ENCODE results near the gene KRTDAP. TPM values are rescaled to one million over a fixed set of nuclear protein-coding genes. Genes with fewer than 3 reads are reported as not detected.

Gene KRTDAP
- polyA plus RNA-seq, 1 donor (not counting 4 experiments of a cell fraction or from before 2014, with no cell fraction given) = 85.4 TPM

GRCh38 chr19:35513628-35514281 lies 23.5 kb upstream of the KRTDAP start, which contains the start of gene DMKN:
Gene DMKN, minus strand, starts transcription at chr19:35513649. Its CDS starts 174 bp downstream, at chr19:35513475.
- peaks cover 20% of the 10 kb centered on the region for H3K4me1 ChIP-seq (ENCODE audit: control insufficient read depth, extremely low read depth, insufficient read depth, low read length)
- peaks cover 5% of the 10 kb centered on the region for H3K27me3 ChIP-seq (ENCODE audit: control insufficient read depth, extremely low read depth, insufficient read depth, low read length)
- H3K27ac ChIP-seq (ENCODE audit: control insufficient read depth, insufficient read depth, low read length) = no peak within 1 kb of the TSS
- FAIRE-seq (no peak), DNase-seq (ENCODE audit: low read depth, low spot score) (no peak)
- H2AFZ ChIP-seq (ENCODE audit: control insufficient read depth, low read length) = peak within 1 kb of the TSS; percentile 12
- no peaks in the 10 kb centered on the region for H3K36me3 ChIP-seq (ENCODE audit: control insufficient read depth in 2 of 2, extremely low read depth in 1 of 2, insufficient read depth in 2 of 2, low read length in 2 of 2)
- H3K9me3 ChIP-seq (ENCODE audit: control insufficient read depth, low read depth, low read length) = no peaks in the 10 kb centered on the region
- no peak within 1 kb of the TSS for H3K4me2 ChIP-seq (ENCODE audit: control insufficient read depth, extremely low read depth, insufficient read depth, low read depth, low read length)
- H3K4me3 ChIP-seq (ENCODE audit: control insufficient read depth in 2 of 3, extremely low read depth in 1 of 3, insufficient read depth in 2 of 3, low read depth in 1 of 3, low read length in 3 of 3) = no peak within 1 kb of the TSS
- H3K9me1 ChIP-seq (ENCODE audit: control insufficient read depth, extremely low read depth, insufficient read depth, low read length) = no peaks in the 10 kb centered on the region
- H3K79me2 ChIP-seq (ENCODE audit: control insufficient read depth, insufficient read depth, low read length) = peaks cover 7% of the 10 kb centered on the region
- TF ChIP-seq EZH2 (IDR thresholded peaks at IDR 0.05; ENCODE audit: low read length) (no peak), CTCF (optimal IDR thresholded peaks at IDR 0.05 in 1 of 3, IDR thresholded peaks at IDR 0.05 in 1 of 3, conservative IDR thresholded peaks at IDR 0.05 in 1 of 3; ENCODE audit: extremely low read depth in 1 of 3, insufficient read depth in 2 of 3, low read length in 3 of 3) (peak; percentile 22 to 36 (median 27))
- H4K20me1 ChIP-seq (ENCODE audit: control insufficient read depth, extremely low read depth, insufficient read depth, low read length) = no peaks in the 10 kb centered on the region
- dilution Hi-C loops (cut with MboI; ENCODE audit: extremely low pct_ligation_motif_present, low sequenced_read_pairs) = no loop called here
- no peak within 1 kb of the TSS for H3K9ac ChIP-seq (ENCODE audit: control insufficient read depth, extremely low read depth, insufficient read depth, low read length)

- peaks cover 5% of the 10 kb centered on the region for H3K27me3 ChIP-seq (ENCODE audit: control insufficient read depth, extremely low read depth, insufficient read depth, low read length)
- H3K79me2 ChIP-seq (ENCODE audit: control insufficient read depth, insufficient read depth, low read length) = peaks cover 14% of the 10 kb centered on the region
- H2AFZ ChIP-seq (ENCODE audit: control insufficient read depth, low read length) = no peak overlapping the region
- no peak for FAIRE-seq
- no peaks in the 10 kb centered on the region for H4K20me1 ChIP-seq (ENCODE audit: control insufficient read depth, extremely low read depth, insufficient read depth, low read length)
- H3K36me3 ChIP-seq (ENCODE audit: control insufficient read depth in 2 of 2, extremely low read depth in 1 of 2, insufficient read depth in 2 of 2, low read length in 2 of 2) = no peaks in the 10 kb centered on the region
- H3K9me1 ChIP-seq (ENCODE audit: control insufficient read depth, extremely low read depth, insufficient read depth, low read length) = no peaks in the 10 kb centered on the region
- H3K9ac ChIP-seq (ENCODE audit: control insufficient read depth, extremely low read depth, insufficient read depth, low read length) = no peak overlapping the region
- no peak for DNase-seq (ENCODE audit: low read depth, low spot score)
- dilution Hi-C loops (cut with MboI; ENCODE audit: extremely low pct_ligation_motif_present, low sequenced_read_pairs) = no loop called here
- no peak overlapping the region for H3K27ac ChIP-seq (ENCODE audit: control insufficient read depth, insufficient read depth, low read length)
- no peak overlapping the region for H3K4me3 ChIP-seq (ENCODE audit: control insufficient read depth in 2 of 3, extremely low read depth in 1 of 3, insufficient read depth in 2 of 3, low read depth in 1 of 3, low read length in 3 of 3)
- TF ChIP-seq EZH2 (IDR thresholded peaks at IDR 0.05; ENCODE audit: low read length) = no peak
- no peak for TF ChIP-seq CTCF (optimal IDR thresholded peaks at IDR 0.05 in 1 of 3, IDR thresholded peaks at IDR 0.05 in 1 of 3, conservative IDR thresholded peaks at IDR 0.05 in 1 of 3; ENCODE audit: extremely low read depth in 1 of 3, insufficient read depth in 2 of 3, low read length in 3 of 3)
- H3K4me1 ChIP-seq (ENCODE audit: control insufficient read depth, extremely low read depth, insufficient read depth, low read length) = peaks cover 17% of the 10 kb centered on the region
- no peak overlapping the region for H3K4me2 ChIP-seq (ENCODE audit: control insufficient read depth, extremely low read depth, insufficient read depth, low read depth, low read length)
- H3K9me3 ChIP-seq (ENCODE audit: control insufficient read depth, low read depth, low read length) = no peaks in the 10 kb centered on the region
These were observed 22.8 kb upstream of the KRTDAP start for GRCh38 chr19:35512831-35513627.

Measured in keratinocyte (primary cell).